GM23248 (cell line): Measurements from ENCODE around the gene APOL2.

Experiments used
- EZH2 ChIP-seq: fragments of 200-600 bp; sonication (generic); IDR thresholded peaks from 2 replicates; pipeline ENCODE4 v1.6.1; 2018; ENCODE audit warnings: antibody characterized with exemption, mild to moderate bottlenecking; ENCODE audit not compliant: insufficient read depth, poor library complexity, severe bottlenecking
- EZH2phosphoT487 ChIP-seq: fragments of 200-600 bp; sonication (generic); IDR thresholded peaks from 2 replicates; pipeline ENCODE4 v1.6.1; 2018; ENCODE audit warnings: antibody characterized with exemption, moderate library complexity, mild to moderate bottlenecking, low read depth; ENCODE audit not compliant: insufficient read depth

- TF ChIP-seq EZH2 (no peak), EZH2phosphoT487 (no peak)
These were observed 45.7 kb upstream of the APOL2 start for GRCh38 chr22:36285017-36285416.
